ENCODE results near the gene LGALS9B. TPM values are rescaled to one million over a fixed set of nuclear protein-coding genes. Genes with fewer than 3 reads are reported as not detected.
A peak's percentile ranks its signal among the peaks of the same experiment; 100 is the strongest.
"Not testable (repeated sequence)": the region's sequence is repeated elsewhere in the genome, so short reads cannot be mapped to it uniquely, and the experiment has no call there.

Gene LGALS9B
- total and polyA plus RNA-seq, 2 of the 4 experiments (the other 2 are of a cell fraction), result not detected

DNA sequence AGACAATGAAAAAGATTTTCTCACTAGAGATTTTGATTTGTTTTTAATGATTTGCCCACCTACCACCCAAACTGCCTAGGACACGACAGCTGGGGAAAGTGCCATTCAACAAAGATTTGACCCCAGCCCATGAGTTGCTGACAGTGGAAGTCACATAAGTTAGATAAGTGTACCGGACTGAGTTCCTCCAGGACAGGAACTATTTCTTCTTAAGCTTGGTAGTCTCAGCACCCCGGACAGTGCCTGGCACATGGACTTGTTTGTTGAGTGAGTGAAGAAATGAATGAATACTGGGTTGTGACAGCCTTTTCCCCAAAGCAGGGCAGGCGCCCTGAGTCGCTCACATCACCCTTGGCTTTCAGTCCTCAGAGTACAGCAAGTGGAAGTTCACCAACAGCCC lies 26.7 kb downstream of the LGALS9B start:
- H3K4me3 ChIP-seq (ENCODE audit: insufficient read depth, low read depth, low read length); ATAC-seq (ENCODE audit: low read depth); H3K79me1 ChIP-seq (ENCODE audit: low read depth in 1 of 2, low read length in 2 of 2); H3K14ac ChIP-seq (replicated peaks; ENCODE audit: low read depth, low read length); H4K91ac ChIP-seq (ENCODE audit: insufficient read depth, low read depth, low read length); H3K4ac ChIP-seq (ENCODE audit: low read depth, low read length); in situ Hi-C loops (cut with MboI; ENCODE audit: low sequenced_read_pairs); H2BK120ac ChIP-seq (ENCODE audit: low read depth, low read length); CTCF ChIA-PET; H3K9ac ChIP-seq (ENCODE audit: low read depth, low read length); H3K36me3 ChIP-seq (ENCODE audit: control insufficient read depth, insufficient read depth, low read length); H4K5ac ChIP-seq (ENCODE audit: low read depth, low read length); POLR2A ChIA-PET (ENCODE audit: unreplicated experiment); H3K4me2 ChIP-seq (ENCODE audit: low read depth, low read length); BruUV-seq (replicated peaks); dilution Hi-C loops (cut with HindIII; ENCODE audit: low sequenced_read_pairs, unreplicated experiment); H3K27ac ChIP-seq (ENCODE audit: insufficient read depth, low read length); H4K8ac ChIP-seq (ENCODE audit: low read depth in 2 of 2, low read length in 2 of 2); H3K27me3 ChIP-seq (ENCODE audit: control insufficient read depth, insufficient read depth, low read length); H3K18ac ChIP-seq (ENCODE audit: low read depth, low read length); H3K23ac ChIP-seq (ENCODE audit: low read depth, low read length); H3K9me3 ChIP-seq (ENCODE audit: control insufficient read depth, insufficient read depth, low read length); H3K4me1 ChIP-seq (ENCODE audit: control insufficient read depth, insufficient read depth, low read length); H2AK9ac ChIP-seq (replicated peaks; ENCODE audit: low read depth, low read length, poor library complexity); H4K20me1 ChIP-seq (ENCODE audit: insufficient read depth, low read length); H3K9me1 ChIP-seq (ENCODE audit: insufficient read depth, low read length); H3K56ac ChIP-seq (ENCODE audit: extremely low read depth, insufficient read depth, low read length); intact Hi-C loops (cut with micrococcal nuclease); H2BK20ac ChIP-seq (ENCODE audit: low read depth, low read length); H2BK15ac ChIP-seq (ENCODE audit: low read depth, low read length); H2AFZ ChIP-seq (replicated peaks; ENCODE audit: low read length, poor library complexity); H2AK5ac ChIP-seq (ENCODE audit: low read depth, low read length); H2BK5ac ChIP-seq (ENCODE audit: low read depth, low read length, poor library complexity, severe bottlenecking): not testable (repeated sequence)
- peak; percentile 3 for DNase-seq
- no CpG with 5 or more reads among the region's 5 CpGs for WGBS, 2 experiments (ENCODE audit: extremely low coverage in 2 of 2, insufficient read length in 1 of 2)

DNA sequence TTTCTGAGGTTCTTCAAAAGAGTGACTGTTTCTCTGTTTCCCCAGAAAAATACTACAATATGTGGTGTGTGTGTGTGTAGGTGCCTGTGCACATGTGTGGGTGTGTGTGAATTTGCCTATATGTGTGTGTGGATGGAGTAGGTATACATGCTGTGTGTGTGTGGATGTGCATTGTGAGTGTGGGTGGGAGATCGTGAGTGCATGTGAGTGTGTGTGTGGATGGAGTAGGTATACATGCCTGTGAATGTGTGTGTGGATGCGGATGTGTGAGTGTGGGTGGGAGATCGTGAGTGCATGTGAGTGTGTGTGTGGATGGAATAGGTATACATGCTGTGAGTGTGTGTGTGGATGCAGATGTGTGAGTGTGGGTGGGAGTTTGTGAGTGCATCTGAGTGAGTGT lies 32.2 kb downstream of the LGALS9B start:
- intact Hi-C loops (cut with micrococcal nuclease); in situ Hi-C loops (cut with MboI; ENCODE audit: low sequenced_read_pairs); H3K14ac ChIP-seq (replicated peaks; ENCODE audit: low read depth, low read length); H3K4ac ChIP-seq (ENCODE audit: low read depth, low read length); H3K79me1 ChIP-seq (ENCODE audit: low read depth in 1 of 2, low read length in 2 of 2); H4K20me1 ChIP-seq (ENCODE audit: insufficient read depth, low read length); H3K18ac ChIP-seq (ENCODE audit: low read depth, low read length); H3K27ac ChIP-seq (ENCODE audit: insufficient read depth, low read length); POLR2A ChIA-PET (ENCODE audit: unreplicated experiment); H2BK20ac ChIP-seq (ENCODE audit: low read depth, low read length); H3K9me1 ChIP-seq (ENCODE audit: insufficient read depth, low read length); H3K9me3 ChIP-seq (ENCODE audit: control insufficient read depth, insufficient read depth, low read length); H4K5ac ChIP-seq (ENCODE audit: low read depth, low read length); H3K23ac ChIP-seq (ENCODE audit: low read depth, low read length); H2AK9ac ChIP-seq (replicated peaks; ENCODE audit: low read depth, low read length, poor library complexity); DNase-seq; H4K91ac ChIP-seq (ENCODE audit: insufficient read depth, low read depth, low read length); H2AFZ ChIP-seq (replicated peaks; ENCODE audit: low read length, poor library complexity); H2BK120ac ChIP-seq (ENCODE audit: low read depth, low read length); CTCF ChIA-PET; H3K9ac ChIP-seq (ENCODE audit: low read depth, low read length); H4K8ac ChIP-seq (ENCODE audit: low read depth in 2 of 2, low read length in 2 of 2); BruUV-seq (replicated peaks); H3K4me3 ChIP-seq (ENCODE audit: insufficient read depth, low read depth, low read length); H3K36me3 ChIP-seq (ENCODE audit: control insufficient read depth, insufficient read depth, low read length); H2BK15ac ChIP-seq (ENCODE audit: low read depth, low read length); H3K4me1 ChIP-seq (ENCODE audit: control insufficient read depth, insufficient read depth, low read length); dilution Hi-C loops (cut with HindIII; ENCODE audit: low sequenced_read_pairs, unreplicated experiment); H3K27me3 ChIP-seq (ENCODE audit: control insufficient read depth, insufficient read depth, low read length); H3K4me2 ChIP-seq (ENCODE audit: low read depth, low read length); ATAC-seq (ENCODE audit: low read depth); H3K56ac ChIP-seq (ENCODE audit: extremely low read depth, insufficient read depth, low read length); H2BK5ac ChIP-seq (ENCODE audit: low read depth, low read length, poor library complexity, severe bottlenecking); H2AK5ac ChIP-seq (ENCODE audit: low read depth, low read length): not testable (repeated sequence)
- 81% methylated on average over 3 of the region's 3 CpGs; no CpG with 5 or more reads in 1 of the 2 experiments for WGBS, 2 experiments (ENCODE audit: extremely low coverage in 2 of 2, insufficient read length in 1 of 2)

Measured in IMR-90 (cell line).